ENCODE data around the gene YBX2.

The YBX2 gene

GRCh38 chr17:7296189-7296861, 1.9 kb upstream of the YBX2 start:
- DNase-seq (ENCODE audit: low read depth) = peak; percentile 49

GRCh38 chr17:7295230-7296180, 1.1 kb upstream of the YBX2 start:
- DNase-seq (ENCODE audit: low read depth) = no peak

DNA sequence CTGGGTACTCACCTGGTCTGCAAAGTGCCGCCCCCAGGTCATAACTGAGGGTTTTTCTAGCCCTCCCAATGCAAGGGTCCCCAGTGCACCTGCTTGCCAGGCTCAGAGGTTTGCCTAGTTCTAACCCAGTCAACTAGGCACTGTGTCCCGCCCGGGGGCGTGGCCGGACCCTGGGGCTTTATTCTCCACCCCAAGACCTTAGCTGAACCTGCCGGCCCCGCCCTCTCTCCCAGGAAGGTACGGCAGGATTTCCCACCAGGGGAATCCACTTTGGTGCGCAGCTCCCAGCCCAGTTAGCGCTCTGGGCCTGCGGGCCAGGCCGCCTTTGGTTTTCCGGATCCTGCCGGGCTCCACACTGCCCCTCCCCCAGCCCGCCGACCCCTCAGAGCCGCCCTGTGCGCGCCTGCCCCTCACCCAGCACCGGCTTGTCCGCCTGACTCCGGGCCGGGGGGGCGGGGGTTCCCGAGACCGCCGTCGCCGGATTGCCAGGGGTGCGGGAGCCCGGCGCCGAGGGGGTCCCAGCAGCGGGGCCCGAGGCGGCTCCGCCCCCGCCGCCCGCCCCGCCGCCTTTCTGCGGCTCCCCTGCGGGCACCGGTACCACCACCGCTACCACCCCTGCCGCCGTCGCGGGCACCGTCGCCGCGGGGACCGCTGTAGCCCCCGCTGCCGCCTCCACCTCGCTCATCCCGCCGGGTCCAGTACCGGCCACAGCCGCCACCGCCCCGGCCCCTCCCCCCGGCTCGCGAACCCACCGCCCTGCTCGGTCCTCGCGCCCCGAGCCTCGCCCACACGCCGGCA, 424 bp downstream of the YBX2 start:
- no peak for DNase-seq (ENCODE audit: low read depth)

GRCh38 chr17:7293159-7293558, 1.3 kb downstream of the YBX2 start:
- DNase-seq (ENCODE audit: low read depth) = no peak

- no peak for DNase-seq (ENCODE audit: low read depth)
These were observed 1.7 kb downstream of the YBX2 start for GRCh38 chr17:7292729-7293128.

DNA sequence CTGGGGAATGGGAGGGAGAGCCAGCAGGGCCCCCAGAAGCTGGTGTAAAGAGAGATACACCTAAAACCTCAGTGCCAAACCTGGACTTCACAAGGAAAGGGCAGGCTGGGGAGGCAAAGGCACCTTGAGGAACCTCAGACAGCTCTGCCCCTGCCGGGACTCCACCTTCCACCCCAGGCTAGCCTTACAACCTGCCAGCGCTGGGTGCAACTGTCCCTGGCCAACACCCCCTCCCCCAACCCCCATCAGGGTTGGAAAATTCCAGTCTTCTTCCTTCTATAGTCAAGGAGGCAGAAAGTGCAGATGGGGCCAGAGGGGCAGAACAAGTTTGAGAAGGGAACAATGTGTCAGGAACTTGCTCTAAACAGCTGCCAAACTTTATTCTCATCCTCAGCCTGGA, 2.2 kb downstream of the YBX2 start:
- DNase-seq (ENCODE audit: low read depth) = no peak

- DNase-seq (ENCODE audit: low read depth) = no peak
These were observed 3.8 kb downstream of the YBX2 start for GRCh38 chr17:7290685-7291084.

GRCh38 chr17:7290166-7290565, 4.3 kb downstream of the YBX2 start:
- DNase-seq (ENCODE audit: low read depth) = no peak

DNA sequence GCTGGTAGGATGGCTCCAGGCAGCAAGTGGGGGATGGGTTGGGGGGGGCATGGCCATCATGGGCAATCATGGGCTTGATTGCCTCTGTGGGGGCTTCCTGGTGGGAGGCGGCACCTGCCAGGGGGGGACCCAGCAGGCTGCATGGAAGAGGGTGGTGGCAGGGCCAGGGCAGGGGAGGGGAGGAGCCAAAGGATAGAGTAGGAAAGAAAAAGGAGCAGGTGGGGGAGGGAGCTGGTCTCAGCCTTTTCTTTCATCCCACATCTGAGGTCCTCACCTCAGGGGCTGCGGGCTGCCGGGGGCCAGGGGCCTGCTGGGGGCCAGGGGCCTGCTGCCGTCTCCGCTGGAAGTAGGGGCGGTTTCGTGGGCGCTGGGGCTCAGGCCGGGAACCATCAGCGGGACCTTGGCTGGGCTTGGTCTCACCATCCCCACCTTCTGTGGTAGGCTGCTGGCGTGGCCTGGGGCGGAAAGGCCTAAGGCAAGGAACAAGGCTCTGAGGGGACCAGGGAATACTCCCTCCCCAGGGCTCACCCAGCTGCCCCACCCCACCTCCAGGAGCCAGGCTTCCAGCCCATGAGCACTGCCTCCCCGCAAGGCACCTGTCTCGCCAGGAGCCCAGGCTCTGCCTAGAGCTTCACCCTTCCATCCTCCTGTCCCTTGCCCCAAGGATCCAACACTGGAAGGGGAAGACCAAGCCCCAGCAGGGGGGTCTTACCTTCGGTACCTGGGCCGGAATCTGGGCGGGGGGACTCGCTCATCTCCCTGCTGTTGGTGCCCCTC, 5.0 kb downstream of the YBX2 start:
- no peak for DNase-seq (ENCODE audit: low read depth)

DNA sequence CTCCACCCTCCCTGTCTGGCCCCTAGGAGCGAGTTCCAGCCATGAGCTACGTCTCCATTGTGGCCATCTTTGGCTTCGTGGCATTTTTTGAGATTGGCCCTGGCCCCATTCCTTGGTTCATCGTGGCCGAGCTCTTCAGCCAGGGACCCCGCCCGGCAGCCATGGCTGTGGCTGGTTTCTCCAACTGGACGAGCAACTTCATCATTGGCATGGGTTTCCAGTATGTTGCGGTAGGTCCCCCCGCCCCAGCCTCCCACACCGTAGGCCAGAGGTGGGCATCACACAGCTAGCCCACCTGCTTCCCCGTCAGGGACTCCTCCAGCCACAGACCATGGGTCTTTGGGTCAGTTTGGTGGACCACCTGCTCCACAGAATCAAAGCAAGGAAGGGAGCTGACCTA, 8.8 kb downstream of the YBX2 start:
- no peak for DNase-seq (ENCODE audit: low read depth)

GRCh38 chr17:7284911-7285310, 9.5 kb downstream of the YBX2 start:
- no peak for DNase-seq (ENCODE audit: low read depth)

DNA sequence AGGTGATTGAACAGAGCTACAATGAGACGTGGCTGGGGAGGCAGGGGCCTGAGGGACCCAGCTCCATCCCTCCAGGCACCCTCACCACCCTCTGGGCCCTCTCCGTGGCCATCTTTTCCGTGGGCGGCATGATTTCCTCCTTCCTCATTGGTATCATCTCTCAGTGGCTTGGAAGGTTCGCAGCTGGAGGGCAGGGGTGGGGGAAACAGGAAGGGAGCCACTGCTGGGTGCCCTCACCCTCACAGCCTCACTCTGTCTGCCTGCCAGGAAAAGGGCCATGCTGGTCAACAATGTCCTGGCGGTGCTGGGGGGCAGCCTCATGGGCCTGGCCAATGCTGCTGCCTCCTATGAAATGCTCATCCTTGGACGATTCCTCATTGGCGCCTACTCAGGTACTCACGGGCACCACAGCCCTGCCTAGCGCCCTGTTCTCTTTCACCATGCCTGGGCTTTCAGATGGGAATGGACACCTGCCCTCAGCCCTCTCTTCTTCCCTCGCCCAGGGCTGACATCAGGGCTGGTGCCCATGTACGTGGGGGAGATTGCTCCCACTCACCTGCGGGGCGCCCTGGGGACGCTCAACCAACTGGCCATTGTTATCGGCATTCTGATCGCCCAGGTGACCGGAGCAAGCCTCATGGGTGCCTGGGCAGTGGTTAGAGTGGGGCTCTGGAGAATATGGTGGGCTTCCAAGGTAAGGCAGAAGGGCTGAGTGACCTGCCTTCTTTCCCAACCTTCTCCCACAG, 10.8 kb downstream of the YBX2 start:
- DNase-seq (ENCODE audit: low read depth) = no peak

DNA sequence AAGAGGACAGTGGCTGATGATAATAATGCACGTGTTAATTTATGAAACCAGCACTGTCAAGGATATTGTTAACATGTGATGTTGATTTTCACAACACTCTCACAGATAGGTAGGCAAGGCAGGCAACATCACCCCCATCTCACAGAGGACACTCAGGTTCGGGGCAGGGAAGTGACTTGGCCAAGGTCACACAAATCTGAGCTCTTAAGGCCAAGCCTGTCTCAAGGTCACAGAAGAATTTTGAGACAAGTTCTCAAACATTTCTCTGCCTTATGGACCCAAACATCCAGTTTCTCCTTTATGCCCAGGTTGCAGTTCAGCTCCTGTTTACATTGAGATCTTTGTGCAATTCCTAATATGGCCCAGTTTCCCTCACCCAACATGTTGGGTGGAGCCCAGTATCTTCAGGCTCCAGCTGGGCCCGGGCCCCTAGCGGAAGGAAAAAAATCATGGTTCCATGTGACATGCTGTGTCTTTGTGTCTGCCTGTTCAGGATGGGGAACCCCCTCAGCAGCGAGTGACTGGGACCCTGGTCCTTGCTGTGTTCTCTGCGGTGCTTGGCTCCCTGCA, 11.6 kb downstream of the YBX2 start:
- DNase-seq (ENCODE audit: low read depth) = no peak

DNA sequence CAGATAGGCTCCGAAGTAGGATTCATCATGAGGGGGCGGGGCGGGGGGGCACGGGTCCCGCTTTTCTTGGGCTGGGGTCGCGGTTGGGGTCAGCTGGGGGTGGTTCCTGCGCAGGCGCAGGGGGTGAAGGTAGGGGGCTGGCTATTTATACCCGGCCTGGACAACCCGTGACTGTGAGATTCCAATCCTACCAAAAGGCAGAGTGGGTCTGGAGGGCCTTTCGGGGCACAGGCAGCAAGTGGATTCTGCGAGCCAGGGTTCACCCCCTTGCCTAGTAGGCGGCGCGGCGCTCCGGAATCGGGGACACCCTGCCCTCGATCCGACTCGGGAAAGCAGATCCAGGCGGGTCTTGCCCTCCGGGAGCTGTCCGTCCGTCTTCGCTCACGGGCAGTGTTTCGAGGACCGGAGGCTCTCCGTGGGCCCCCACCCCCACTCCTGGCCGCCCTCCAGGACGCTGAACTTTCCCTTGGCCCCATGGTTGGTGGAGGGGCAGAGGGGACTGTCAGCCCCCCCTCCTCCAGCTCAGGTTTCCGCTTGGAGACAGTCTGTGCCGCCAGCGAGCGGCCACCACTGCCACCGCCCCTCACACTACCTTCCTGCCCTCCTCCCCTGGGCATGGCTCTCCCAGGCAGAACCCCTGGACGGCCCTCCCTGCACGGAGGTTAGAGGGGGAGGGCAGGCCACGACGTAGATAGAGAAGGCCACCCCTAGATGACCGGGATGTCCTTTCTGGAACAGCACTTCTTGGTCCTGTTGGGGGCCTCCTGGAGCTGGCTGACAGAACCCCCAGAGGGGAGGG, 12.3 kb downstream of the YBX2 start:
- DNase-seq (ENCODE audit: low read depth) = no peak

DNA sequence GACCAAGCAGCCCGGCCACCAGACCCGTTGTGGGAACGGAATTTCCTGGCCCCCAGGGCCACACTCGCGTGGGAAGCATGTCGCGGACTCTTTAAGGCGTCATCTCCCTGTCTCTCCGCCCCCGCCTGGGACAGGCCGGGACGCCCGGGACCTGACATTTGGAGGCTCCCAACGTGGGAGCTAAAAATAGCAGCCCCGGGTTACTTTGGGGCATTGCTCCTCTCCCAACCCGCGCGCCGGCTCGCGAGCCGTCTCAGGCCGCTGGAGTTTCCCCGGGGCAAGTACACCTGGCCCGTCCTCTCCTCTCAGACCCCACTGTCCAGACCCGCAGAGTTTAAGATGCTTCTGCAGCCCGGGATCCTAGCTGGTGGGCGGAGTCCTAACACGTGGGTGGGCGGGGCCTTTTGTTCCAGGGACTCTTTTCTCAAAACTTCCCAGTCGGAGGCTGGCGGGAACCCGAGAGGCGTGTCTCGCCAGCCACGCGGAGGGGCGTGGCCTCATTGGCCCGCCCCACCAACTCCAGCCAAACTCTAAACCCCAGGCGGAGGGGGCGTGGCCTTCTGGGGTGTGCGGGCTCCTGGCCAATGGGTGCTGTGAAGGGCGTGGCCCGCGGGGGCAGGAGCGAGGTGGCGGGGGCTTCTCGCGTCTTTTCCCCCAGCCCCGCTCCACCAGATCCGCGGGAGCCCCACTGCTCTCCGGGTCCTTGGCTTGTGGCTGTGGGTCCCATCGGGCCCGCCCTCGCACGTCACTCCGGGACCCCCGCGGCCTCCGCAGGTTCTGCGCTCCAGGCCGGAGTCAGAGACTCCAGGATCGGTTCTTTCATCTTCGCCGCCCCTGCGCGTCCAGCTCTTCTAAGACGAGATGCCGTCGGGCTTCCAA, 13.1 kb downstream of the YBX2 start, which contains the start of gene SLC2A4:
SLC2A4 (plus strand) TSS at position 645 of the 879 bp plus-strand sequence; CDS start at position 862, 217 bp downstream.
- DNase-seq (ENCODE audit: low read depth) = peak; percentile 78

- DNase-seq (ENCODE audit: low read depth) = peak; percentile 55
These were observed 13.8 kb downstream of the YBX2 start for GRCh38 chr17:7280519-7281073.

DNA sequence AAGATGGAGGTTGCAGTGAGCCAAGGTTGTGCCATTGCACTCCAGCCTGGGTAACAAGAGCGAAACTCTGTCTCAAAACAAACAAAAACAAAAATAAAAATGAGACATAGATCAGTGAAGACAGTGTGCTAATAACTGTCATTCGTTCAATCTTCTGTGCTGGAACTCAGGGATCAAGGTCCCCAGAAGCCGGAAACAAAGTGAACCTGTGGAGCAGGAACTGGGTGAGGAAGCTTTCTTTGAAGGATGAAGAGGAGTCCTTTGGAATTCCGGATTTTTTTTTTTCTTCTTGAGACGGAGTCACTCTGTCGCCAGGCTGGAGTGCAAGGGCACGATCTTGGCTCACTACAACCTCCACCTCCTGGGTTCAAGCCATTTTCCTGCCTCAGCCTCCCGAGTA, 15.0 kb downstream of the YBX2 start:
- DNase-seq (ENCODE audit: low read depth) = no peak

DNA sequence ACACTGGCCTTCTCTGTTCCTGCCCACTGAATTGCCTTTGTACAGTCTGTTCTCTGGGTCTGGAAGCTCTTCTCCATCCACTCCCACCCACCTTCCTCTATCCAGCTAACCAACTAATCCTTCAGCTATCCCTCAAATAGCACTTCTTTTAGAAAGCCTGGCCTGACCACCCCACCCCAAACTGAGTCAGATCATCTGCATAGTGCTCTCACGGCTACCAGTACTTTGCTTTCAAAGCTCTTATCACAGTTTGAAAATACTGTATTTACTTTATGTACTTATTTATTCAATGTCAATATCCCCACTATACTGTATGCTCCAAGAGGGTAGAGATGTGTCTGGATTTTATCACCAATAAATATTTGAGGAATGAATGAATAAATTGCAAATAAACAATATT, 27.7 kb downstream of the YBX2 start:
- DNase-seq (ENCODE audit: low read depth) = no peak

DNA sequence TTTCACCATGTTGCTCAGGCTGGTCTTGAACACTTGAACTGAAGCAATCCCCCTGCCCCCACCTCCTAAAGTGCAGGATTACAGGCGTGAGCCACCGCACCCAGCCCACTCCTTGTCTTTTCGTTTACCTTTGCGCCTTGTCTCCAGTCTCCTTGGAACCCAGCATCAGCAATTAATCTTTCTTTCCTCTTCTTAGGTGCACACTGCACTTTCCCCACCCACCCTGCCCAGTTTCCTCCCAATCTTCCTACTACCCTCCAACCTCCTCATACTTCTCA, 30.7 kb downstream of the YBX2 start:
- DNase-seq (ENCODE audit: low read depth) = no peak

Data from GM04504 (cell line).